HUES48 (cell line): ENCODE data around the gene SF3B6.

Experiments
- H3K27ac ChIP-seq: one replicate; pipeline ENCODE4 v1.7.0; 2013; ENCODE audit warnings: low read depth, low read length, inconsistent platforms
- H3K27me3 ChIP-seq: 2 replicates; pipeline ENCODE4 v1.6.1; 2013; ENCODE audit warnings: mild to moderate bottlenecking, low read length; ENCODE audit not compliant: control insufficient read depth, insufficient read depth
- H3K36me3 ChIP-seq: 2 replicates; pipeline ENCODE4 v1.6.1; 2013; ENCODE audit warnings: low read length; ENCODE audit not compliant: control insufficient read depth, insufficient read depth
- H3K4me1 ChIP-seq: 2 replicates; pipeline ENCODE4 v1.6.1; 2013; ENCODE audit warnings: mild to moderate bottlenecking, low read length; ENCODE audit not compliant: control insufficient read depth, insufficient read depth
- H3K4me3 ChIP-seq: 2 replicates; pipeline ENCODE4 v1.5.1; 2013; ENCODE audit warnings: mild to moderate bottlenecking, low read depth, low read length
- H3K9ac ChIP-seq: 2 replicates; pipeline ENCODE4 v1.6.1; 2013; ENCODE audit warnings: mild to moderate bottlenecking, low read depth, low read length, moderate library complexity
- H3K9me3 ChIP-seq: 2 replicates; pipeline ENCODE4 v1.6.1; 2013; ENCODE audit warnings: low read length; ENCODE audit not compliant: control insufficient read depth, insufficient read depth

The SF3B6 gene

GRCh38 chr2:24018241-24018640, 57.9 kb downstream of the SF3B6 start:
- Histone ChIP-seq H3K36me3 (peaks cover 8% of the 10 kb centered on the region; the same call in 1 of the 2 replicates), H3K27ac (no peak overlapping the region), H3K9ac (no peak overlapping the region), H3K4me3 (no peak overlapping the region), H3K27me3 (no peaks in the 10 kb centered on the region), H3K9me3 (no peaks in the 10 kb centered on the region), H3K4me1 (peaks cover 13% of the 10 kb centered on the region)

GRCh38 chr2:24017711-24018110, 58.4 kb downstream of the SF3B6 start:
- Histone ChIP-seq H3K4me1 (peaks cover 13% of the 10 kb centered on the region), H3K27me3 (no peaks in the 10 kb centered on the region), H3K9me3 (no peaks in the 10 kb centered on the region), H3K36me3 (peaks cover 3% of the 10 kb centered on the region; the same call in 1 of the 2 replicates), H3K9ac (no peak overlapping the region), H3K4me3 (no peak overlapping the region), H3K27ac (no peak overlapping the region)
